Esophagus muscularis mucosa (tissue), 3 donors: ENCODE data around the gene RHOBTB3.
"Not testable (repeated sequence)": the region's sequence is repeated elsewhere in the genome, so short reads cannot be mapped to it uniquely, and the experiment has no call there.

Source experiments
- POLR2A ChIP-seq: fragments of 450-650 bp; IDR thresholded peaks from one replicate; pipeline ENCODE4 v1.6.1; 2017; ENCODE audit warnings: antibody characterized with exemption, moderate library complexity, mild to moderate bottlenecking, low read depth
- POLR2AphosphoS5 ChIP-seq, 2 donors: sonication (generic); formaldehyde crosslinking; IDR thresholded peaks; one replicate each; pipeline ENCODE4 v1.6.1; 2017; ENCODE audit warnings: antibody characterized with exemption in 2 of 2
- TF ChIP-seq, protein P1 (sequence below), 3 experiments: fragments of 200-600 bp in 2 of 3; fragments of 450-650 bp in 1 of 3; sonication (generic) in 2 of 3; IDR thresholded peaks; one replicate each; pipeline ENCODE4 v1.5.1; 2017 to 2019; ENCODE audit warnings: antibody characterized with exemption in 3 of 3, mild to moderate bottlenecking in 2 of 3, moderate library complexity in 1 of 3

- TF ChIP-seq, protein P1, sequence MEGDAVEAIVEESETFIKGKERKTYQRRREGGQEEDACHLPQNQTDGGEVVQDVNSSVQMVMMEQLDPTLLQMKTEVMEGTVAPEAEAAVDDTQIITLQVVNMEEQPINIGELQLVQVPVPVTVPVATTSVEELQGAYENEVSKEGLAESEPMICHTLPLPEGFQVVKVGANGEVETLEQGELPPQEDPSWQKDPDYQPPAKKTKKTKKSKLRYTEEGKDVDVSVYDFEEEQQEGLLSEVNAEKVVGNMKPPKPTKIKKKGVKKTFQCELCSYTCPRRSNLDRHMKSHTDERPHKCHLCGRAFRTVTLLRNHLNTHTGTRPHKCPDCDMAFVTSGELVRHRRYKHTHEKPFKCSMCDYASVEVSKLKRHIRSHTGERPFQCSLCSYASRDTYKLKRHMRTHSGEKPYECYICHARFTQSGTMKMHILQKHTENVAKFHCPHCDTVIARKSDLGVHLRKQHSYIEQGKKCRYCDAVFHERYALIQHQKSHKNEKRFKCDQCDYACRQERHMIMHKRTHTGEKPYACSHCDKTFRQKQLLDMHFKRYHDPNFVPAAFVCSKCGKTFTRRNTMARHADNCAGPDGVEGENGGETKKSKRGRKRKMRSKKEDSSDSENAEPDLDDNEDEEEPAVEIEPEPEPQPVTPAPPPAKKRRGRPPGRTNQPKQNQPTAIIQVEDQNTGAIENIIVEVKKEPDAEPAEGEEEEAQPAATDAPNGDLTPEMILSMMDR (IDR thresholded peaks at IDR 0.05): not testable (repeated sequence)
- TF ChIP-seq POLR2AphosphoS5 (IDR thresholded peaks at IDR 0.05); POLR2A: not testable (repeated sequence)
Observed at GRCh38 chr5:95706196-95706595, 24.9 kb upstream of the RHOBTB3 start.
